Endothelial cell of umbilical vein (primary cell): ENCODE data around the gene NRP2. TPM values are rescaled to one million over a fixed set of nuclear protein-coding genes. Genes with fewer than 3 reads are reported as not detected.

Source experiments
- BruUV-seq: library from RNA; stranded (reverse); fragments of 400-500 nt; replicated peaks from 2 replicates; lab custom pipeline; 2021; lab: Mats Ljungman, UMichigan
- CTCF ChIA-PET: fragments of 300-600, 350-600 bp; sonication (Branson Sonifier 250); formaldehyde crosslinking; loops from one replicate; lab custom pipeline; 2021; ENCODE audit warnings: antibody characterized with exemption, inconsistent platforms; lab: Charles Lee
- POLR2A ChIA-PET: fragments of 300-600, 350-600 bp; sonication (Branson Sonifier 250); formaldehyde crosslinking; loops from one replicate; lab custom pipeline; 2021; ENCODE audit warnings: antibody characterized with exemption, inconsistent platforms; lab: Charles Lee
- DNase-seq: peaks from one replicate; pipeline ENCODE4 v3.0.0-alpha.2; 2011; ENCODE audit warnings: low read depth, low spot score
- FAIRE-seq: peaks from 2 replicates; lab custom pipeline; 2011; peaks lifted over from hg19 to GRCh38; lab: Jason Lieb, UNC
- H2AFZ ChIP-seq: 2 replicates; pipeline ENCODE4 v1.6.0; 2012; ENCODE audit warnings: low read depth, low read length, control low read depth, inconsistent platforms
- H3K27ac ChIP-seq: 2 replicates; pipeline ENCODE4 v1.5.1; 2011; ENCODE audit warnings: low read depth, mild to moderate bottlenecking, control low read depth, low read length, moderate library complexity; ENCODE audit not compliant: insufficient read depth
- H3K27me3 ChIP-seq, 2 experiments: 2 replicates each; pipeline versions ENCODE4 v1.6.0 to v1.6.1; 2011; ENCODE audit warnings: low read length in 2 of 2, mixed read lengths in 1 of 2; ENCODE audit not compliant: control insufficient read depth in 2 of 2, insufficient read depth in 2 of 2
- H3K36me3 ChIP-seq, 2 experiments: 2 replicates in 1 of 2; 3 replicates in 1 of 2; pipeline ENCODE4 v1.5.1; 2011; ENCODE audit warnings: low read length in 2 of 2, mild to moderate bottlenecking in 1 of 2, moderate library complexity in 1 of 2; ENCODE audit not compliant: control insufficient read depth in 2 of 2, insufficient read depth in 2 of 2; ENCODE audit errors: extremely low read depth in 1 of 2
- H3K4me1 ChIP-seq: 3 replicates; pipeline ENCODE4 v1.5.1; 2011; ENCODE audit warnings: mild to moderate bottlenecking, low read length; ENCODE audit not compliant: control insufficient read depth, insufficient read depth; ENCODE audit errors: extremely low read depth
- H3K4me2 ChIP-seq: 2 replicates; pipeline ENCODE4 v1.6.1; 2011; ENCODE audit warnings: low read length, control low read depth, mixed read lengths; ENCODE audit not compliant: insufficient read depth
- H3K4me3 ChIP-seq, 3 experiments: fragments of 200-600 bp in 1 of 3; sonication (generic), shearing (Covaris generic) in 1 of 3; replicated peaks in 1 of 3; 2 replicates each; pipeline ENCODE4 v1.5.1; 2011 to 2016; ENCODE audit warnings: control low read depth in 3 of 3, low read length in 3 of 3, mild to moderate bottlenecking in 2 of 3, inconsistent platforms in 1 of 3, low read depth in 1 of 3, moderate library complexity in 1 of 3; ENCODE audit not compliant: insufficient read depth in 1 of 3
- H3K79me2 ChIP-seq: 2 replicates; pipeline ENCODE4 v1.6.0; 2012; ENCODE audit warnings: low read length, inconsistent platforms; ENCODE audit not compliant: control insufficient read depth, insufficient read depth
- H3K9ac ChIP-seq: replicated peaks from 2 replicates; pipeline ENCODE3; 2011; ENCODE audit warnings: low read length, control low read depth; ENCODE audit not compliant: insufficient read depth; ENCODE audit errors: extremely low read depth
- H3K9me1 ChIP-seq: replicated peaks from 3 replicates; pipeline ENCODE4 v1.6.0; 2011; ENCODE audit warnings: mild to moderate bottlenecking, low read length; ENCODE audit not compliant: control insufficient read depth, insufficient read depth; ENCODE audit errors: extremely low read depth
- H3K9me3 ChIP-seq: replicated peaks from 2 replicates; pipeline ENCODE4 v1.5.1; 2012; ENCODE audit warnings: low read length, inconsistent platforms; ENCODE audit not compliant: control insufficient read depth, insufficient read depth
- H4K20me1 ChIP-seq: replicated peaks from 2 replicates; pipeline ENCODE3; 2011; ENCODE audit warnings: mild to moderate bottlenecking, low read length; ENCODE audit not compliant: control insufficient read depth, insufficient read depth; ENCODE audit errors: extremely low read depth
- CTCF ChIP-seq, 2 donors: IDR thresholded peaks; 1 replicate in 1 of 2; 2 replicates in 1 of 2; pipeline ENCODE4 v1.5.1; 2011; ENCODE audit warnings: low read length in 2 of 2, mild to moderate bottlenecking in 2 of 2, moderate library complexity in 2 of 2, control low read depth in 1 of 2, inconsistent platforms in 1 of 2, low read depth in 1 of 2; ENCODE audit not compliant: insufficient read depth in 1 of 2; ENCODE audit errors: extremely low read depth in 1 of 2
- EZH2 ChIP-seq: IDR thresholded peaks from 2 replicates; pipeline ENCODE4 v1.6.1; 2012; ENCODE audit warnings: borderline replicate concordance, low read depth, mild to moderate bottlenecking, moderate library complexity, low read length, inconsistent platforms; ENCODE audit not compliant: severe bottlenecking
- FOS ChIP-seq: IDR thresholded peaks from 2 replicates; pipeline ENCODE4 v1.6.1; 2011; ENCODE audit warnings: mild to moderate bottlenecking, low read length, moderate library complexity, borderline replicate concordance; ENCODE audit not compliant: insufficient read depth
- GATA2 ChIP-seq: IDR thresholded peaks from 2 replicates; pipeline ENCODE4 v1.7.0; 2011; ENCODE audit warnings: low read depth, mild to moderate bottlenecking, moderate library complexity, mixed read lengths, low read length; ENCODE audit not compliant: insufficient read length, insufficient read depth
- JUN ChIP-seq: IDR thresholded peaks from 2 replicates; pipeline ENCODE4 v1.6.1; 2011; ENCODE audit warnings: borderline replicate concordance, low read depth; ENCODE audit not compliant: insufficient read length, insufficient read depth
- MYC ChIP-seq: IDR thresholded peaks from one replicate; pipeline ENCODE4 v1.6.1; 2011; ENCODE audit warnings: mild to moderate bottlenecking, low read depth, low read length
- POLR2A ChIP-seq: IDR thresholded peaks from 2 replicates; pipeline ENCODE4 v1.6.1; 2012; ENCODE audit warnings: low read depth, mild to moderate bottlenecking, control low read depth, low read length
- POLR2AphosphoS5 ChIP-seq: IDR thresholded peaks from 2 replicates; pipeline ENCODE4 v1.6.1; 2012; ENCODE audit warnings: low read depth, mild to moderate bottlenecking, control low read depth, low read length, moderate library complexity; ENCODE audit not compliant: insufficient read depth
- dilution Hi-C: fragments of 300-500 bp; cut with MboI; formaldehyde crosslinking; loops from one replicate; pipeline ENCODE4 v1.15.0; 2019; ENCODE audit warnings: low sequenced_read_pairs; ENCODE audit not compliant: extremely low pct_ligation_motif_present
- intact Hi-C: fragments of 100-400 bp; cut with micrococcal nuclease; formaldehyde crosslinking; loops from one replicate; pipeline ENCODE4 v1.10.0; 2022
- polyA plus RNA-seq, 4 experiments: library from polyadenylated mRNA; depleted of rRNA in 3 of 4; stranded (reverse) in 3 of 4; unstranded in 1 of 4; fragments of >200 nt; gene quantifications; 2 replicates each; pipeline versions ENCODE4 v1.2.1 to v1.2.3, GENCODE V29; 2011 to 2012; ENCODE audit warnings: missing spikeins in 1 of 4
- total RNA-seq: library from RNA; stranded (reverse); gene quantifications from 2 replicates; pipeline ENCODE4 v1.2.3, GENCODE V29; 2021
- TF ChIP-seq, protein P1 (sequence below): IDR thresholded peaks from 2 replicates; pipeline ENCODE4 v1.6.1; 2011; ENCODE audit not compliant: insufficient read depth, insufficient read length

Gene NRP2
- total and polyA plus RNA-seq, 2 donors (not counting 3 experiments of a cell fraction or from before 2014, with no cell fraction given): 160 to 240 TPM

GRCh38 chr2:205717175-205717846, 35.0 kb downstream of the NRP2 start:
- Histone ChIP-seq H3K79me2 (no peaks in the 10 kb centered on the region), H3K9me1 (no peaks in the 10 kb centered on the region), H3K4me2 (no peak overlapping the region), H3K4me1 (peaks cover 12% of the 10 kb centered on the region), H4K20me1 (no peaks in the 10 kb centered on the region), H2AFZ (no peak overlapping the region), H3K27me3 (no peaks in the 10 kb centered on the region), H3K9ac (no peak overlapping the region), H3K27ac (no peak overlapping the region), H3K9me3 (no peaks in the 10 kb centered on the region), H3K4me3 (no peak overlapping the region), H3K36me3 (peaks cover 0 to 25% of the 10 kb centered on the region in 2 experiments)
- intact Hi-C loops: no loop called here
- no TSS peak for BruUV-seq
- DNase-seq (no peak), FAIRE-seq (no peak)
- TF ChIP-seq GATA2 (no peak), POLR2A (no peak), EZH2 (no peak), POLR2AphosphoS5 (no peak), JUN (no peak), MYC (no peak), CTCF (IDR thresholded peaks at IDR 0.05; ENCODE audit: extremely low read depth in 1 of 2, insufficient read depth in 1 of 2, low read depth in 1 of 2, low read length in 2 of 2) (no peak), FOS (no peak)
- TF ChIP-seq, protein P1, sequence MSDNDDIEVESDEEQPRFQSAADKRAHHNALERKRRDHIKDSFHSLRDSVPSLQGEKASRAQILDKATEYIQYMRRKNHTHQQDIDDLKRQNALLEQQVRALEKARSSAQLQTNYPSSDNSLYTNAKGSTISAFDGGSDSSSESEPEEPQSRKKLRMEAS: no peak
- POLR2A ChIA-PET: no interaction called here
- dilution Hi-C loops: no loop called here
- CTCF ChIA-PET: interaction anchor here (1.3 kb wide), 1 partner anchor 209 kb away, joined by 5 read pairs; no protein-coding TSS in a partner anchor
